A172 (cell line): ENCODE results near the gene CBX1. TPM values are rescaled to one million over a fixed set of nuclear protein-coding genes. Genes with fewer than 3 reads are reported as not detected.
A peak's percentile ranks its signal among the peaks of the same experiment; 100 is the strongest.
"Not testable (repeated sequence)": the region's sequence is repeated elsewhere in the genome, so short reads cannot be mapped to it uniquely, and the experiment has no call there.

Experiments
- DNase-seq: peaks from one replicate; pipeline ENCODE4 v3.0.0-alpha.2; 2015; ENCODE audit warnings: low spot score
- total RNA-seq: library from RNA; depleted of rRNA; stranded (reverse); fragments of >200 nt; shearing (Covaris generic); gene quantifications from 2 replicates; pipeline ENCODE4 v1.2.3, GENCODE V29; 2014

Gene CBX1
- total RNA-seq, 1 experiment from 2014 or later: 164 TPM

- DNase-seq: not testable (repeated sequence)
Measured at GRCh38 chr17:48073566-48074094, 27.6 kb downstream of the CBX1 start.

GRCh38 chr17:48072811-48073210 is 28.5 kb downstream of the CBX1 start:
- DNase-seq: not testable (repeated sequence)

- no peak for DNase-seq
Measured at GRCh38 chr17:48071654-48072053, 29.6 kb downstream of the CBX1 start.

GRCh38 chr17:48070195-48070594 is 31.1 kb downstream of the CBX1 start:
- DNase-seq: no peak

GRCh38 chr17:48068491-48068961 is 32.8 kb downstream of the CBX1 start:
- no peak for DNase-seq

GRCh38 chr17:48067808-48068207 is 33.5 kb downstream of the CBX1 start:
- DNase-seq: not testable (repeated sequence)

- no peak for DNase-seq
Measured at GRCh38 chr17:48067245-48067644, 34.0 kb downstream of the CBX1 start.

GRCh38 chr17:48066656-48067055 is 34.6 kb downstream of the CBX1 start:
- DNase-seq: no peak

GRCh38 chr17:48066192-48066591 is 35.1 kb downstream of the CBX1 start:
- DNase-seq: no peak

GRCh38 chr17:48064638-48065037 is 36.6 kb downstream of the CBX1 start:
- no peak for DNase-seq

- DNase-seq: no peak
Measured at GRCh38 chr17:48062273-48062672, 39.0 kb downstream of the CBX1 start.

GRCh38 chr17:48060249-48060648 is 41.0 kb downstream of the CBX1 start:
- DNase-seq: no peak

GRCh38 chr17:48059125-48059668 is 42.1 kb downstream of the CBX1 start:
- no peak for DNase-seq

GRCh38 chr17:48058393-48059124 is 42.7 kb downstream of the CBX1 start:
- DNase-seq: no peak

GRCh38 chr17:48057626-48058025 is 43.7 kb downstream of the CBX1 start:
- no peak for DNase-seq

GRCh38 chr17:48056879-48057278 is 44.4 kb downstream of the CBX1 start:
- DNase-seq: no peak

GRCh38 chr17:48056246-48056745 is 45.0 kb downstream of the CBX1 start:
- no peak for DNase-seq

- DNase-seq: peak; percentile 85
Measured at GRCh38 chr17:48055531-48056245, 45.6 kb downstream of the CBX1 start.

- peak; percentile 87 for DNase-seq
Measured at GRCh38 chr17:48054238-48055185, 46.8 kb downstream of the CBX1 start.

- no peak for DNase-seq
Measured at GRCh38 chr17:48053758-48054237, 47.5 kb downstream of the CBX1 start.
